Measurements from ENCODE around the gene KCNT2.

GRCh38 chr1:196638466-196638865 is 30.2 kb upstream of the KCNT2 start:
- no peak for TF ChIP-seq CTCF (IDR thresholded peaks at IDR 0.05; ENCODE audit: poor library complexity)
- TF ChIP-seq EZH2 (IDR thresholded peaks at IDR 0.05; ENCODE audit: borderline replicate concordance): no peak
